Subcutaneous abdominal adipose tissue (tissue), 5 donors: ENCODE measurements around the gene IPPK.
"Not testable (repeated sequence)": the region's sequence is repeated elsewhere in the genome, so short reads cannot be mapped to it uniquely, and the experiment has no call there.

Source experiments
- H3K27ac ChIP-seq: one replicate; pipeline ENCODE4 v1.7.0; 2013; ENCODE audit warnings: low read depth, mild to moderate bottlenecking, inconsistent platforms, low read length, moderate library complexity
- H3K27me3 ChIP-seq, 5 donors: one replicate each; pipeline ENCODE4 v1.7.0; 2013; ENCODE audit warnings: low read length in 5 of 5, inconsistent platforms in 1 of 5; ENCODE audit not compliant: control insufficient read depth in 5 of 5, insufficient read depth in 4 of 5
- H3K36me3 ChIP-seq, 5 donors: one replicate each; pipeline ENCODE4 v1.7.0; 2013; ENCODE audit warnings: low read length in 5 of 5; ENCODE audit not compliant: control insufficient read depth in 5 of 5, insufficient read depth in 5 of 5
- H3K4me1 ChIP-seq, 5 donors: one replicate each; pipeline ENCODE4 v1.7.0; 2013; ENCODE audit warnings: low read length in 5 of 5, mild to moderate bottlenecking in 3 of 5, moderate library complexity in 1 of 5; ENCODE audit not compliant: control insufficient read depth in 5 of 5, insufficient read depth in 5 of 5
- H3K4me3 ChIP-seq, 5 donors: one replicate each; pipeline ENCODE4 v1.7.0; 2013; ENCODE audit warnings: low read length in 5 of 5, low read depth in 1 of 5
- H3K9ac ChIP-seq, 5 donors: one replicate each; pipeline ENCODE4 v1.7.0; 2013; ENCODE audit warnings: low read length in 5 of 5, mild to moderate bottlenecking in 4 of 5, moderate library complexity in 3 of 5
- H3K9me3 ChIP-seq, 5 donors: one replicate each; pipeline ENCODE4 v1.7.0; 2013; ENCODE audit warnings: low read length in 5 of 5; ENCODE audit not compliant: control insufficient read depth in 5 of 5
- donor health status: healthy.
- donor health status: healthy.
- donor health status: healthy.
- donor health status: healthy.
- donor health status: healthy.

Gene IPPK

DNA sequence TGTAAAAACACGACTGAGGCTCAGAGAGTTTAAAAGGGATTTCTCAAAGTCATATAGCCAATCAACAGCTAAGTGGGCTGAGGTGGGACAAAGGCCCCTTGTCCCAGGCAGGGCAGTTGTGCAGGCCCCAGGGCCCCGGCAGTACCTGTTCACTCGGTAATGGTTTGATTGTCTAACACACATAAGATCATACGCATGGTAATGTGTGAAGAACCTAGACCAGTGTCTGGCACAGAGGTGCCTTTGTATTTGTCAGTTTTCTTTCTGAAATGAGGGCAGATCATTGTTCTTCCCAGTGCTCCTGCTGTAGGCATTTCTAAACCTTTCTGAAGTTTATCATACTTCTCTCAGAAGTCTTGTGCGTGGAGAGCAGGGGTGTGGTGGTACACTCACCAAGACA lies 66.8 kb downstream of the IPPK start:
- H3K4me1 ChIP-seq: peaks cover 8 to 47% (median 38%) of the 10 kb centered on the region in 5 donors

GRCh38 chr9:92602413-92602812 lies 67.5 kb downstream of the IPPK start:
- H3K4me1 ChIP-seq: peaks cover 3 to 40% (median 33%) of the 10 kb centered on the region in 5 donors
- H3K36me3 ChIP-seq: no peaks in the 10 kb centered on the region
- peaks cover 0 to 10% (median 3%) of the 10 kb centered on the region in 5 donors for H3K9me3 ChIP-seq
- H3K27me3 ChIP-seq: no peaks in the 10 kb centered on the region
- H3K9ac ChIP-seq: no peak overlapping the region
- H3K27ac ChIP-seq: no peak overlapping the region
- H3K4me3 ChIP-seq: no peak overlapping the region

More for the DNA sequence above, 66.8 kb downstream of the IPPK start:
- peaks cover 0 to 10% (median 3%) of the 10 kb centered on the region in 5 donors for H3K9me3 ChIP-seq
- H3K4me3 ChIP-seq: no peak overlapping the region
- H3K36me3 ChIP-seq: no peaks in the 10 kb centered on the region
- no peak overlapping the region for H3K27ac ChIP-seq
- no peaks in the 10 kb centered on the region for H3K27me3 ChIP-seq
- H3K9ac ChIP-seq: no peak overlapping the region

DNA sequence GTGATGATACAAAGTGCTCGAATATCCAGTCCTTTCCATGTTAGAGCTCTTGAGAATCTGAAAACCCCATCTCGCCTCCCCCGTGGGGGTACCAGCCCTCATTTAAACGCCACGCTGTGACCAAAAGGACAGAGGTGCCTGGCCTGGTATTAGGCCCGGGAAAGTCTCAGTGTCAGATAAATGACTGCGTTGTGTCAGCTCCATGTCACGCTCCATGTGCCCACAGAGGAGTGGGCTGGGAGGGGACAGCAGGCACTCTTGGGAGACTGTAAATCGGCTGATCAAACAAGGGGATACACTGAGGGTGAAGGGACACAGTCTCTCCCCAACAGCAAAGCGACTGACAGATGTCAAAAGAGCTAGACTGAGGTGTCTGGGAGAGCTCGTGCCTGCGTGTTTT lies 68.5 kb downstream of the IPPK start:
- H3K4me3 ChIP-seq: no peak overlapping the region
- H3K27ac ChIP-seq: peak overlapping the region; percentile 54
- H3K4me1 ChIP-seq: peaks cover 3 to 33% (median 27%) of the 10 kb centered on the region in 5 donors
- H3K9ac ChIP-seq: peak overlapping the region in 3 of 5 donors; percentile 4 to 63 (median 25)
- no peaks in the 10 kb centered on the region for H3K36me3 ChIP-seq
- H3K27me3 ChIP-seq: no peaks in the 10 kb centered on the region
- peaks cover 0 to 10% (median 3%) of the 10 kb centered on the region in 5 donors for H3K9me3 ChIP-seq

DNA sequence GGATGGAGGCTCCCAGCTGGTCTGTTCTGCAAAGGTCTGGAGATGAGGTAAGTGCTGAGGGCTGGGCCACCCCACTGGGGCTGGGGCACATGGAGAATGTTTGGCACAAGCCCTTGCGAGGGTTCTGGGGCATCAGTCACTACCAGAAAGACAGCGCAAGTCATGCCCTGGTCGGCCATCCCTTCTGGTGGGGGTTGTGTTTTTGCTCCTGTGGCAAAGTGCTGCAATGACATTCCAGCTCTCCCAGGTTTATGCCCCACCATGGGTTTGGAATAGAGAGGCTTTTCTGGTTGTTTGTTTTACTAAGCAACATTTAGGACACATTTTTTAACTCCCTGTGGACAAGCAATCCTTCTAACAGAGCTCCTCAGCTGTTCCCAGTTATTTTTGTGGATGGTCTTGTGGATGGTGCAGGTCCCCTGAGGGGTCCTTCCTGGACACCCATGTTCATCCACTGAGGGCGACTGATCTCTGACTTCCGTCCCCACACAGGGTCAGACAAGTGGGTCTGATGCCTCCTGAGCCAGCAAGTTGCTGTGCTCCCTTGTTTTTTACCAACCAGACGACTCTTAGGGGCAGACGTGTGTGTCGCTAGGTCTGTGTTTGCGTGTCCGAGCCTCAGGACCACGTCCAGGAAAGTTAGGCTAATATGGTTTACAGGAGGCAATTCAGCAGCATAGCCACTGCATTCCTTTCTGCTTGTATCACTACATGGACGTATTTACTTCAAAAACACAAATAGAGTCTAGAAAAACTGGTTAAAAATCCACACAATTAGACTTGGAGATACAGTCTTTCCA lies 69.3 kb downstream of the IPPK start:
- peak overlapping the region; percentile 54 for H3K27ac ChIP-seq
- peaks cover 3 to 33% (median 27%) of the 10 kb centered on the region in 5 donors for H3K4me1 ChIP-seq
- H3K36me3 ChIP-seq: no peaks in the 10 kb centered on the region
- peaks cover 0 to 7% (median 3%) of the 10 kb centered on the region in 5 donors for H3K9me3 ChIP-seq
- no peaks in the 10 kb centered on the region for H3K27me3 ChIP-seq
- H3K9ac ChIP-seq: peak overlapping the region in 2 of 5 donors; percentile 63 to 64
- H3K4me3 ChIP-seq: peak overlapping the region in 2 of 5 donors; percentile 19 to 50

GRCh38 chr9:92599938-92600461 lies 69.9 kb downstream of the IPPK start:
- Histone ChIP-seq H3K9ac (no peak overlapping the region), H3K36me3 (no peaks in the 10 kb centered on the region), H3K4me3 (peak overlapping the region in 2 of 5 donors; percentile 19 to 29), H3K9me3 (peaks cover 0 to 7% (median 3%) of the 10 kb centered on the region in 5 donors), H3K27me3 (no peaks in the 10 kb centered on the region), H3K4me1 (peaks cover 3 to 33% (median 27%) of the 10 kb centered on the region in 5 donors), H3K27ac (peak overlapping the region; percentile 54)

GRCh38 chr9:92598382-92598781 lies 71.5 kb downstream of the IPPK start:
- H3K27me3 ChIP-seq: no peaks in the 10 kb centered on the region
- no peaks in the 10 kb centered on the region for H3K36me3 ChIP-seq
- peak overlapping the region; percentile 25 for H3K27ac ChIP-seq
- H3K4me1 ChIP-seq: peaks cover 3 to 33% (median 29%) of the 10 kb centered on the region in 5 donors
- no peak overlapping the region for H3K4me3 ChIP-seq
- no peak overlapping the region for H3K9ac ChIP-seq
- no peaks in the 10 kb centered on the region for H3K9me3 ChIP-seq

DNA sequence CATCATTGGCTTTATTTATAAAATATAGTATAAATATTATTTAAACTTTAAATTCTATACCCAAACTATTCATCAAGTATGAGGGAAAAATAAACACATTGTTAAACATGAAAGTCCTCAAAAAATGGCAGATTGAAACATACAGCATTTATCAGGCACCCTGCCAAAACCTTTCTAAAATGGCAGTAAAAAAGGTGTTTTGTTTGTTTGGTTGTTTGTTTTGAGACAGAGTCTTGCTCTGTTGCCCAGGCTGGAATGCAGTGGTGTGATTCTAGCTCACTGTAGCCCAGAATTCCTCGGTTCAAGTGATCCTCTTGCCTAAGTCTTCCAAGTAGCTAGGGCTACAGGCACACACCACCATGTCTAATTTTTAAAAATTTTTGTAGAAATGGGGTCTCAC lies 74.0 kb downstream of the IPPK start:
- Histone ChIP-seq H3K9me3 (no peaks in the 10 kb centered on the region), H3K27me3 (no peaks in the 10 kb centered on the region), H3K9ac (no peak overlapping the region), H3K4me1 (peaks cover 3 to 30% (median 25%) of the 10 kb centered on the region in 5 donors), H3K36me3 (no peaks in the 10 kb centered on the region), H3K27ac (no peak overlapping the region), H3K4me3 (no peak overlapping the region)

DNA sequence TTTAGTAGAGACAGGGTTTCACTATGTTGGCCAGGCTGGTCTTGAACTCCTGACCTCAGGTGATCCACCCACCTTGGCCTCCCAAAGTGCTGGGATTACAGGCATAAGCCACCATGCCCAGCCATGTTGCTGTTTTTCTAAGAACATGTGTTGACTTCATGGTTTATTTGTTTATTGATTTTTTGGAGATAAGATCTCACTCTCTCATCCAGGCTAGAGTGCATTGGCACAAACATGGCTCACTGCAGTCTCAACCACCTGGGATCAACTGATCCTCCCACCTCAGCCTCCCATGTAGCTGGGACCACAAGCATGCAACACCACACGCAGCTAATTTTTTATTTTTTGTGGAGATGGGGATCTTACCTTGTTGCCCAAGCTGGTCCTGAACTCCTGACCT lies 74.9 kb downstream of the IPPK start:
- H3K4me1 ChIP-seq: peaks cover under 1 to 30% (median 25%) of the 10 kb centered on the region in 5 donors
- not testable (repeated sequence) for H3K4me3 ChIP-seq, H3K9me3 ChIP-seq, H3K27ac ChIP-seq, H3K27me3 ChIP-seq, H3K9ac ChIP-seq, H3K36me3 ChIP-seq

- no peaks in the 10 kb centered on the region for H3K9me3 ChIP-seq
- H3K9ac ChIP-seq: no peak overlapping the region
- no peaks in the 10 kb centered on the region for H3K36me3 ChIP-seq
- H3K27ac ChIP-seq: no peak overlapping the region
- H3K4me1 ChIP-seq: peaks cover 0 to 22% (median 17%) of the 10 kb centered on the region in 5 donors
- H3K27me3 ChIP-seq: no peaks in the 10 kb centered on the region
- no peak overlapping the region for H3K4me3 ChIP-seq
Measured at GRCh38 chr9:92592946-92593861, 76.7 kb downstream of the IPPK start.
